Measurements from ENCODE around the gene HOXA13. TPM values are rescaled to one million over a fixed set of nuclear protein-coding genes. Genes with fewer than 3 reads are reported as not detected.

The HOXA13 gene
- total RNA-seq, 1 experiment from 2014 or later, result 12.1 TPM

DNA sequence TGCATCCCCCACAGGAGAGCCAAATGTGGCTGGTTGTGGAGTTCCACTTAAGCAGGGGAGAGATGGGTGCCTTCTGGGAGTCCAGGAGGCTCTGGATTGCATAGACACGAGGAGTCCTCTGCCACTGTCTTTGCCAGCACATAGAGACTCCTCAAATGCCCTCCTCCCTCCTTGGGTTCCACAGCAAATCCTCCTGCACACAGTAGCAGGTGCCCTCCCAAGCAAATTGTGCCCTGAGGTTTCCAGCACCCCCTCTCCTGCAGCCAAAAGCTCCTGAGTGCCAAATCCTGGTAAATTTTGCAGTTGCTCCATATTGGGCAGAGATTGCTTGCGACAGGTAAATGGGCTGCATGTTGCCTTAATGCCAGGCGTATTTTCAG is 48.5 kb upstream of the HOXA13 start:
- TF ChIP-seq, protein P1, sequence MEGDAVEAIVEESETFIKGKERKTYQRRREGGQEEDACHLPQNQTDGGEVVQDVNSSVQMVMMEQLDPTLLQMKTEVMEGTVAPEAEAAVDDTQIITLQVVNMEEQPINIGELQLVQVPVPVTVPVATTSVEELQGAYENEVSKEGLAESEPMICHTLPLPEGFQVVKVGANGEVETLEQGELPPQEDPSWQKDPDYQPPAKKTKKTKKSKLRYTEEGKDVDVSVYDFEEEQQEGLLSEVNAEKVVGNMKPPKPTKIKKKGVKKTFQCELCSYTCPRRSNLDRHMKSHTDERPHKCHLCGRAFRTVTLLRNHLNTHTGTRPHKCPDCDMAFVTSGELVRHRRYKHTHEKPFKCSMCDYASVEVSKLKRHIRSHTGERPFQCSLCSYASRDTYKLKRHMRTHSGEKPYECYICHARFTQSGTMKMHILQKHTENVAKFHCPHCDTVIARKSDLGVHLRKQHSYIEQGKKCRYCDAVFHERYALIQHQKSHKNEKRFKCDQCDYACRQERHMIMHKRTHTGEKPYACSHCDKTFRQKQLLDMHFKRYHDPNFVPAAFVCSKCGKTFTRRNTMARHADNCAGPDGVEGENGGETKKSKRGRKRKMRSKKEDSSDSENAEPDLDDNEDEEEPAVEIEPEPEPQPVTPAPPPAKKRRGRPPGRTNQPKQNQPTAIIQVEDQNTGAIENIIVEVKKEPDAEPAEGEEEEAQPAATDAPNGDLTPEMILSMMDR (conservative IDR thresholded peaks at IDR 0.05; ENCODE audit: low read depth, low read length), result no peak
- no peak overlapping the region for H3K27ac ChIP-seq (ENCODE audit: low read length)
- BruUV-seq (replicated peaks), result no TSS peak
- CTCF ChIA-PET, result no interaction called here
- no peak overlapping the region for H3K4me3 ChIP-seq (ENCODE audit: low read length)
- H4K20me1 ChIP-seq (ENCODE audit: low read length), result no peaks in the 10 kb centered on the region
- no peaks in the 10 kb centered on the region for H3K9me2 ChIP-seq (replicated peaks; ENCODE audit: low read length)
- no peak overlapping the region for H3K9ac ChIP-seq (ENCODE audit: low read length)
- peaks cover 5% of the 10 kb centered on the region for H3K27me3 ChIP-seq (ENCODE audit: low read length)
- no peaks in the 10 kb centered on the region for H3K9me3 ChIP-seq (ENCODE audit: low read length)
- no peak for DNase-seq
- H3F3A ChIP-seq (ENCODE audit: low read length, unreplicated experiment), result no peaks in the 10 kb centered on the region
- no peaks in the 10 kb centered on the region for H3K36me3 ChIP-seq (ENCODE audit: low read depth, low read length)
- H2AFZ ChIP-seq (ENCODE audit: low read length), result no peak overlapping the region
- H3K4me2 ChIP-seq (ENCODE audit: low read length), result no peak overlapping the region
- intact Hi-C loops (cut with micrococcal nuclease), result no loop called here
- H3K79me2 ChIP-seq (ENCODE audit: low read length), result no peaks in the 10 kb centered on the region
- no peak for ATAC-seq
- peaks cover 2% of the 10 kb centered on the region; the same call in 1 of the 2 replicates for H3K4me1 ChIP-seq (ENCODE audit: insufficient read depth, low read length)
- POLR2A ChIA-PET (ENCODE audit: unreplicated experiment), result interaction anchor here (0.5 kb wide), 1 partner anchor 12 kb away, joined by 3 read pairs; no protein-coding TSS in a partner anchor

- H3K4me2 ChIP-seq (ENCODE audit: low read length), result no peak overlapping the region
- ChIA-PET POLR2A (ENCODE audit: unreplicated experiment) (interaction anchor here (0.5 kb wide), 1 partner anchor 13 kb away, joined by 3 read pairs; no protein-coding TSS in a partner anchor), CTCF (no interaction called here)
- no peak for ATAC-seq
- no peak overlapping the region for H3K27ac ChIP-seq (ENCODE audit: low read length)
- H4K20me1 ChIP-seq (ENCODE audit: low read length), result no peaks in the 10 kb centered on the region
- no TSS peak for BruUV-seq (replicated peaks)
- no peaks in the 10 kb centered on the region for H3K36me3 ChIP-seq (ENCODE audit: low read depth, low read length)
- no peaks in the 10 kb centered on the region for H3K9me2 ChIP-seq (replicated peaks; ENCODE audit: low read length)
- intact Hi-C loops (cut with micrococcal nuclease), result no loop called here
- no peaks in the 10 kb centered on the region for H3K9me3 ChIP-seq (ENCODE audit: low read length)
- no peaks in the 10 kb centered on the region for H3K79me2 ChIP-seq (ENCODE audit: low read length)
- peaks cover 4% of the 10 kb centered on the region; the same call in 1 of the 2 replicates for H3K4me1 ChIP-seq (ENCODE audit: insufficient read depth, low read length)
- H2AFZ ChIP-seq (ENCODE audit: low read length), result no peak overlapping the region
- no peak overlapping the region for H3K4me3 ChIP-seq (ENCODE audit: low read length)
- peaks cover 11% of the 10 kb centered on the region for H3K27me3 ChIP-seq (ENCODE audit: low read length)
- TF ChIP-seq, protein P1 (conservative IDR thresholded peaks at IDR 0.05; ENCODE audit: low read depth, low read length), result no peak
- TF ChIP-seq EZH2phosphoT487 (IDR thresholded peaks at IDR 0.05; ENCODE audit: borderline replicate concordance, low read length) (no peak), EZH2 (IDR thresholded peaks at IDR 0.05; ENCODE audit: low read length, unreplicated experiment) (no peak)
- no peaks in the 10 kb centered on the region for H3F3A ChIP-seq (ENCODE audit: low read length, unreplicated experiment)
- H3K9ac ChIP-seq (ENCODE audit: low read length), result no peak overlapping the region
- DNase-seq, result no peak
These were observed 47.8 kb upstream of the HOXA13 start for GRCh38 chr7:27247452-27248426.

DNA sequence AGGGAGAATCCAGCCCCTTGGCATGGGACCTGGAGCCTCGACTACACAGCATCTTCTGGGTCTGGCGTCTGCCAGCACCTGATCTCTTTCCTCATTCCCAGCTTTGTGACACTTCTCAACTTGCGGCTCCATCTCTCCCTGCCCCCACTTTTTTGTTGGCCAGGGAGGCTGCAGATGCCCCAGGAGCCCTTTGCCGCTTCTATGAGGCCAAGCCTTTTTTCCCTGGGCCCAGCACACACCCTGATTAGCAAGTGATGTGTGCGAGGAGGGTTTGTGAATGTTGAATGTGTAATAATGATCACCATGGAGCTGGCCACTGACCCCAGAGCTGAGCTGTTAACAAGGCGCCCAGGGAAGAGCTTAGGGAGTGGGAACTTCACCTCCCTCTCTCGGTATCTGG is 47.1 kb upstream of the HOXA13 start:
- CTCF ChIA-PET, result no interaction called here
- ATAC-seq, result no peak

More for the DNA sequence above, 47.1 kb upstream of the HOXA13 start:
- Histone ChIP-seq H3K9me2 (replicated peaks; ENCODE audit: low read length) (no peaks in the 10 kb centered on the region), H3K27ac (ENCODE audit: low read length) (no peak overlapping the region), H3K4me3 (ENCODE audit: low read length) (no peak overlapping the region), H3K27me3 (ENCODE audit: low read length) (peaks cover 13% of the 10 kb centered on the region), H3K9ac (ENCODE audit: low read length) (no peak overlapping the region), H3F3A (ENCODE audit: low read length, unreplicated experiment) (no peaks in the 10 kb centered on the region), H4K20me1 (ENCODE audit: low read length) (no peaks in the 10 kb centered on the region), H2AFZ (ENCODE audit: low read length) (no peak overlapping the region), H3K4me2 (ENCODE audit: low read length) (no peak overlapping the region), H3K4me1 (ENCODE audit: insufficient read depth, low read length) (peaks cover 4% of the 10 kb centered on the region; the same call in 1 of the 2 replicates), H3K79me2 (ENCODE audit: low read length) (no peaks in the 10 kb centered on the region), H3K9me3 (ENCODE audit: low read length) (no peaks in the 10 kb centered on the region), H3K36me3 (ENCODE audit: low read depth, low read length) (no peaks in the 10 kb centered on the region)
- intact Hi-C loops (cut with micrococcal nuclease), result no loop called here
- no peak for DNase-seq
- POLR2A ChIA-PET (ENCODE audit: unreplicated experiment), result no interaction called here
- TF ChIP-seq, protein P1 (conservative IDR thresholded peaks at IDR 0.05; ENCODE audit: low read depth, low read length), result no peak
- no peak for TF ChIP-seq EZH2 (IDR thresholded peaks at IDR 0.05; ENCODE audit: low read length, unreplicated experiment)
- TF ChIP-seq EZH2phosphoT487 (IDR thresholded peaks at IDR 0.05; ENCODE audit: borderline replicate concordance, low read length), result no peak
- BruUV-seq (replicated peaks), result no TSS peak

Data from PC-3 (cell line).